GM23248 (cell line): ENCODE data around the gene ELAVL4. TPM values are rescaled to one million over a fixed set of nuclear protein-coding genes. Genes with fewer than 3 reads are reported as not detected.

Experiments used
- DNase-seq: peaks from one replicate; pipeline ENCODE4 v3.0.0-alpha.2; 2015
- H2AFZ ChIP-seq: fragments of 200-600 bp; sonication (generic); 2 replicates; pipeline ENCODE4 v1.6.1; 2016; ENCODE audit warnings: antibody characterized with exemption
- H3F3A ChIP-seq: fragments of 200-600 bp; sonication (generic); 2 replicates; pipeline ENCODE4 v1.6.1; 2016; ENCODE audit warnings: mild to moderate bottlenecking, antibody characterized with exemption, mixed run types; ENCODE audit not compliant: insufficient read depth
- H3K27ac ChIP-seq: fragments of 200-600 bp; sonication (generic); 2 replicates; pipeline ENCODE4 v1.5.1; 2016; ENCODE audit warnings: mild to moderate bottlenecking
- H3K27me3 ChIP-seq: fragments of 200-600 bp; sonication (generic); replicated peaks from 2 replicates; pipeline ENCODE4 v1.6.1; 2016; ENCODE audit warnings: mild to moderate bottlenecking; ENCODE audit not compliant: insufficient read depth
- H3K36me3 ChIP-seq: fragments of 200-600 bp; sonication (generic); 2 replicates; pipeline ENCODE4 v1.6.1; 2016; ENCODE audit warnings: low read depth, mild to moderate bottlenecking
- H3K4me1 ChIP-seq: fragments of 200-600 bp; sonication (generic); 2 replicates; pipeline ENCODE4 v1.6.1; 2016; ENCODE audit warnings: mild to moderate bottlenecking; ENCODE audit not compliant: insufficient read depth
- H3K4me2 ChIP-seq: fragments of 200-600 bp; sonication (generic); one replicate; pipeline ENCODE4 v1.6.1; 2016; ENCODE audit warnings: mild to moderate bottlenecking; ENCODE audit not compliant: unreplicated experiment
- H3K4me3 ChIP-seq: fragments of 200-600 bp; sonication (generic); 2 replicates; pipeline ENCODE4 v1.5.1; 2016; ENCODE audit warnings: mild to moderate bottlenecking
- H3K79me2 ChIP-seq: fragments of 200-600 bp; sonication (generic); 2 replicates; pipeline ENCODE4 v1.6.1; 2016; ENCODE audit warnings: mild to moderate bottlenecking; ENCODE audit not compliant: insufficient read depth
- H3K9ac ChIP-seq: fragments of 200-600 bp; sonication (generic); 2 replicates; pipeline ENCODE4 v1.6.1; 2016; ENCODE audit warnings: mild to moderate bottlenecking
- H3K9me2 ChIP-seq: fragments of 200-600 bp; sonication (generic); 2 replicates; pipeline ENCODE4 v1.6.1; 2016; ENCODE audit warnings: mixed run types, mild to moderate bottlenecking, moderate library complexity; ENCODE audit not compliant: insufficient read depth
- H3K9me3 ChIP-seq: fragments of 200-600 bp; sonication (generic); one replicate; pipeline ENCODE4 v1.6.1; 2017; ENCODE audit warnings: low read depth
- H4K20me1 ChIP-seq: fragments of 200-600 bp; sonication (generic); 2 replicates; pipeline ENCODE4 v1.6.0; 2016; ENCODE audit not compliant: insufficient read depth
- EZH2 ChIP-seq: fragments of 200-600 bp; sonication (generic); IDR thresholded peaks from 2 replicates; pipeline ENCODE4 v1.6.1; 2018; ENCODE audit warnings: antibody characterized with exemption, mild to moderate bottlenecking; ENCODE audit not compliant: insufficient read depth, poor library complexity, severe bottlenecking
- EZH2phosphoT487 ChIP-seq: fragments of 200-600 bp; sonication (generic); IDR thresholded peaks from 2 replicates; pipeline ENCODE4 v1.6.1; 2018; ENCODE audit warnings: antibody characterized with exemption, moderate library complexity, mild to moderate bottlenecking, low read depth; ENCODE audit not compliant: insufficient read depth
- WGBS, 2 experiments: methylation state at CpG; one replicate each; pipeline ENCODE4 v1.1.6; 2015 to 2017; ENCODE audit warnings: low lambda C conversion rate in 2 of 2, low coverage in 1 of 2; ENCODE audit errors: missing lambda C conversion rate in 2 of 2; 5-methylcytosine and 5-hydroxymethylcytosine counted together
- in situ Hi-C: fragments of 300-500 bp; cut with MboI; formaldehyde crosslinking; loops from 2 replicates; pipeline ENCODE4 v1.15.0; 2020
- polyA plus RNA-seq: library from polyadenylated mRNA; unstranded; fragments of >200 nt; fragmentation: Nextera tagmentation; extraction: Ambion mirVana; gene quantifications from 2 replicates; pipeline ENCODE4 v1.2.1, GENCODE V29; 2016
- total RNA-seq: library from RNA; depleted of rRNA; stranded (reverse); fragments of >200 nt; shearing (Covaris generic); gene quantifications from 2 replicates; pipeline ENCODE4 v1.2.3, GENCODE V29; 2014; rRNA removed

The ELAVL4 gene
- total and polyA plus RNA-seq, 2 experiments from 2014 or later, result 0.18 TPM; not detected in 1

DNA sequence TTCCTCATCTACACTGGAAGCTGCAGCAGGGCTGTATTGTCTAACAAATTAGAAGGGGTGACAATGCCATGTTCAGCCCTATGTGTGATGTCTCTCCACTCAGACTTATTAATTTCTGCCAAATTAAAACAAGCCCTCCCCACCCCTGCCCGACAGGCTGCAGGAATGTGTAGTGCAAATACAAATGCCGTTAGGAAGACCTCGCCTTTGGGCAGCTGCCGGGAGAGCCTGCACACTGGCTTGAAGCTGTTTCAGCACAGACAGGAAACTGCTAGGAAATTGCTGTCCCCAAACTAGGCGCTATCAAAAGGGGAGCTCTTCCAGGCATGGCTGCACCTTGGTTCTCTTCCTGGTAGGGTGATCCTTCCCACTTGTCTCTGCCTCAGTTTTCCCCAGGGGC is 135.2 kb downstream of the ELAVL4 start:
- no peaks in the 10 kb centered on the region for H3F3A ChIP-seq
- H3K9me3 ChIP-seq, result no peaks in the 10 kb centered on the region
- H2AFZ ChIP-seq, result no peak overlapping the region
- no peaks in the 10 kb centered on the region for H3K36me3 ChIP-seq
- no peak for TF ChIP-seq EZH2phosphoT487
- TF ChIP-seq EZH2, result no peak
- H3K9ac ChIP-seq, result no peak overlapping the region
- in situ Hi-C loops, result no loop called here
- no peak for DNase-seq
- WGBS, 2 experiments, result 21 to 29% methylated on average over 4 to 5 of the region's 5 CpGs
- H3K9me2 ChIP-seq, result no peaks in the 10 kb centered on the region
- H3K27ac ChIP-seq, result no peak overlapping the region
- H3K4me1 ChIP-seq, result no peaks in the 10 kb centered on the region
- H3K4me2 ChIP-seq, result no peak overlapping the region
- H4K20me1 ChIP-seq, result no peaks in the 10 kb centered on the region
- H3K79me2 ChIP-seq, result no peaks in the 10 kb centered on the region
- no peaks in the 10 kb centered on the region for H3K27me3 ChIP-seq
- H3K4me3 ChIP-seq, result no peak overlapping the region

DNA sequence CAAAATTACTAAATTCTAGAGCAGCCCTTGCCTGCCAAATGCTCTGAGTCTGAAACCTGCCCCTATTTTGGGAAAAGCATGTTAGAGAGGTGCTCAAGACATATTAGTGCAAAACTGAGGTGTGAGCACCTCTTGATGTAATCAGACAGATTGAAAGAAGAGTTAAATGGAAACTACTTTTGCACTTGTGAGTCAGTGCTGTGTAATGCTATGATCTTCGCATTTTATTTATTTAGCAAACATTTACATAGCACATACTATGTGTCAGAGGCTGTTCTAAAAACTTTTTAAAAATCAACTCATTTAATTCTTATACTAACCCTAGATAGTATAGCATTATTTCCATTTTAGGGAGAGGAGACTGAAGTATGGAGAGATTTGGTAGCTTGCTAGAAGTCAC is 138.1 kb downstream of the ELAVL4 start:
- H3K27me3 ChIP-seq, result no peaks in the 10 kb centered on the region

DNA sequence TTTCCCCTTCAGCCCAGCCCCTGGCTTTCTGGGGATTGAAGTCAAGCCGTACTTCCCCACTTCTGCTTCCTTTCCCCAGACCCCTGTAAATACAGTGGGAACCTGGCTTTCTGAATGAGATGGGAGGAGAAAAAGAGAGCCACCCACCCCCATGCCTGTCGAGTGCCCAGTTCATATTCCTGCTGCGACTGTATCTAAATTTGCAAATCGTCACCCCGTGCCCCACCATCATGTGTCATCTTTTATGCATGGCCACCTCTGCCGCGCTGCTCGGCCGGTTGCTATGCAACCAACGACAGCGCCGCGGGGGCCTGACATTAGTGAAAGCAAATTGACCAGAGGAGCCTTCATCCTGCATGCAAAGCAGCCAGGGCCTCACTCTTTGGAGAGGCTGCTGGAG is 143.0 kb downstream of the ELAVL4 start:
- Histone ChIP-seq H3K9me2 (no peaks in the 10 kb centered on the region), H3K9me3 (no peaks in the 10 kb centered on the region), H3K27me3 (no peaks in the 10 kb centered on the region; the same call in 1 of the 2 replicates), H3K4me1 (no peaks in the 10 kb centered on the region), H3K36me3 (no peaks in the 10 kb centered on the region), H3K79me2 (no peaks in the 10 kb centered on the region), H2AFZ (no peak overlapping the region), H3K4me3 (no peak overlapping the region), H3K4me2 (no peak overlapping the region), H3F3A (no peaks in the 10 kb centered on the region), H4K20me1 (no peaks in the 10 kb centered on the region), H3K9ac (no peak overlapping the region), H3K27ac (no peak overlapping the region)
- WGBS, 2 experiments, result 3 to 5% methylated on average over 13 of the region's 13 CpGs
- no peak for TF ChIP-seq EZH2
- no peak for TF ChIP-seq EZH2phosphoT487
- in situ Hi-C loops, result no loop called here
- DNase-seq, result peak; percentile 15

More for the DNA sequence above, 138.1 kb downstream of the ELAVL4 start:
- no peaks in the 10 kb centered on the region for H3K9me3 ChIP-seq
- 0 to 5% methylated on average over 1 of the region's 1 CpG for WGBS, 2 experiments
- H3K9ac ChIP-seq, result no peak overlapping the region
- H3K4me2 ChIP-seq, result no peak overlapping the region
- H3K4me1 ChIP-seq, result no peaks in the 10 kb centered on the region
- peak; percentile 20 for DNase-seq
- H3K27ac ChIP-seq, result no peak overlapping the region
- in situ Hi-C loops, result no loop called here
- no peaks in the 10 kb centered on the region for H3F3A ChIP-seq
- H3K4me3 ChIP-seq, result no peak overlapping the region
- H4K20me1 ChIP-seq, result no peaks in the 10 kb centered on the region
- no peak overlapping the region for H2AFZ ChIP-seq
- no peaks in the 10 kb centered on the region for H3K36me3 ChIP-seq
- TF ChIP-seq EZH2phosphoT487, result no peak
- no peak for TF ChIP-seq EZH2
- no peaks in the 10 kb centered on the region for H3K9me2 ChIP-seq
- H3K79me2 ChIP-seq, result no peaks in the 10 kb centered on the region

DNA sequence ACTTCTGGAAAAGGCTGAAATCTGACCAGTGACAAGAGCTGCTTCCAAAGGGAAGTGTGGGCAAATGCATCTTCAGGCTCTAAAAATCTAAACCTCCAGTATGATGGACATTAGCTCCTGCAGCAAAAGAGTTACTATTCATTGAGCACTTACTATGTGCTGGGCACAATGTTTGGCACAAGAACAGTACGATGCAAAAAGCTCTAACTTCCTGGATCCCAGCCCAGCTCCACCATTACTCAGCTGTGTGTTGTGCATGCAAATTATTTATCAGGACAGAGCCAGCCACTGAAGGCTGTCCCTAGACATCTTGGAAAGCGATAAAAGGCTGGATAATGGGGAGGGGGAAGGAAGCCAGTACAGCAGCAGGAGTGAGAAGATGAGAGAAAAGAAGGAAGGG is 143.5 kb downstream of the ELAVL4 start:
- no peak overlapping the region for H2AFZ ChIP-seq
- no peak overlapping the region for H3K4me2 ChIP-seq
- TF ChIP-seq EZH2 (no peak), EZH2phosphoT487 (no peak)
- H3K9me2 ChIP-seq, result no peaks in the 10 kb centered on the region
- H3K4me3 ChIP-seq, result no peak overlapping the region
- in situ Hi-C loops, result no loop called here
- no peaks in the 10 kb centered on the region for H3K36me3 ChIP-seq
- no peak overlapping the region for H3K9ac ChIP-seq
- no peaks in the 10 kb centered on the region for H3K79me2 ChIP-seq
- no peaks in the 10 kb centered on the region; the same call in 1 of the 2 replicates for H3K27me3 ChIP-seq
- 4 to 5% methylated on average over 2 of the region's 2 CpGs for WGBS, 2 experiments
- DNase-seq, result no peak
- no peaks in the 10 kb centered on the region for H3F3A ChIP-seq
- no peaks in the 10 kb centered on the region for H3K4me1 ChIP-seq
- no peaks in the 10 kb centered on the region for H4K20me1 ChIP-seq
- no peak overlapping the region for H3K27ac ChIP-seq
- no peaks in the 10 kb centered on the region for H3K9me3 ChIP-seq

Other genes starting within 250 kb of the ELAVL4 start
- gene AGBL4, start 85.0 kb upstream of the ELAVL4 start, total RNA-seq, result not detected in 2 replicates
- not detected in 2 replicates for gene AGBL4, start 85.0 kb upstream of the ELAVL4 start, polyA plus RNA-seq